ENCODE results near the gene KRT39. TPM values are rescaled to one million over a fixed set of nuclear protein-coding genes. Genes with fewer than 3 reads are reported as not detected.

Gene KRT39
- polyA plus RNA-seq, 2 of the 4 experiments (the other 2 are of a cell fraction) = not detected

- TF ChIP-seq REST (IDR thresholded peaks at IDR 0.05) = no peak
- TF ChIP-seq HEYL (CRISPR knock-in tag; IDR thresholded peaks at IDR 0.05) = 0 out of 2 replicates have a peak, but pooled peaks have one; percentile 10
- TF ChIP-seq EP300 (IDR thresholded peaks at IDR 0.05) = no peak
- no peak for TF ChIP-seq FOSB (CRISPR knock-in tag; IDR thresholded peaks at IDR 0.05)
- Histone ChIP-seq H3K27ac (peak overlapping the region; percentile 40 to 58), H3K4me1 (peaks cover 39% of the 10 kb centered on the region), H3K4me2 (peak overlapping the region; percentile 61), H3K4me3 (no peak overlapping the region), H3K9me3 (no peaks in the 10 kb centered on the region)
- ATAC-seq (no peak), FAIRE-seq (no peak), DNase-seq (ENCODE audit: low read depth in 1 of 2, low spot score in 1 of 2) (no peak)
- POLR2A ChIA-PET = no interaction called here
- 88% methylated on average over 3 of the region's 3 CpGs for WGBS (ENCODE audit: missing lambda C conversion rate)
- CTCF ChIA-PET = interaction anchor here (0.6 to 13.1 kb wide), 13 partner anchors 56 to 756 kb away, joined by 3 to 246 read pairs (median 5); no protein-coding TSS in a partner anchor
Measured at GRCh38 chr17:40914075-40914855, 52.5 kb downstream of the KRT39 start.

- no peaks in the 10 kb centered on the region for H3K9me3 ChIP-seq
- WGBS (ENCODE audit: missing lambda C conversion rate) = 92% methylated on average over 13 of the region's 13 CpGs
- TF ChIP-seq JUNB (IDR thresholded peaks at IDR 0.05) = no peak
- no peak for TF ChIP-seq FOXS1 (CRISPR knock-in tag; IDR thresholded peaks at IDR 0.05)
- no peak for TF ChIP-seq CEBPB (IDR thresholded peaks at IDR 0.05)
- no peak for TF ChIP-seq BHLHE40 (IDR thresholded peaks at IDR 0.05; ENCODE audit: low read depth, low read length)
- no peak for TF ChIP-seq HES2 (IDR thresholded peaks at IDR 0.05)
- no peak for TF ChIP-seq EHF (CRISPR knock-in tag; IDR thresholded peaks at IDR 0.05)
- no peak for TF ChIP-seq ZC3H11A (IDR thresholded peaks at IDR 0.05)
- no peak for TF ChIP-seq EHMT2 (IDR thresholded peaks at IDR 0.05; ENCODE audit: low read depth)
- no peak for TF ChIP-seq RFX5 (IDR thresholded peaks at IDR 0.05)
- no peak for TF ChIP-seq MYC (IDR thresholded peaks at IDR 0.05; ENCODE audit: borderline replicate concordance, low read length)
- TF ChIP-seq TFCP2L1 (CRISPR knock-in tag; IDR thresholded peaks at IDR 0.05) = no peak
- TF ChIP-seq JUN (IDR thresholded peaks at IDR 0.05) = no peak
- no peak for TF ChIP-seq GATA3 (IDR thresholded peaks at IDR 0.05; ENCODE audit: borderline replicate concordance)
- no peak for TF ChIP-seq KDM5A (IDR thresholded peaks at IDR 0.05)
- no peak for TF ChIP-seq RARB (CRISPR knock-in tag; IDR thresholded peaks at IDR 0.05)
- H3K4me3 ChIP-seq = no peak overlapping the region
- H3K27ac ChIP-seq = peak overlapping the region in 1 of 2 experiments; percentile 55; a peak in 3 of 6 replicates
- CTCF ChIA-PET = interaction anchor here (0.5 to 13.1 kb wide), 11 partner anchors 8 to 781 kb away, joined by 3 to 246 read pairs (median 5); no protein-coding TSS in a partner anchor
- POLR2A ChIA-PET = no interaction called here
- H3K4me1 ChIP-seq = peaks cover 45% of the 10 kb centered on the region
- H3K4me2 ChIP-seq = no peak overlapping the region
- FAIRE-seq = no peak
- DNase-seq (ENCODE audit: low read depth in 1 of 2, low spot score in 1 of 2) = no peak
- no peak for ATAC-seq
Measured at GRCh38 chr17:40912486-40913210, 54.1 kb downstream of the KRT39 start.

GRCh38 chr17:40910441-40910841, 56.3 kb downstream of the KRT39 start:
- ChIA-PET POLR2A (no interaction called here), CTCF (interaction anchor here (0.7 to 13.1 kb wide), 25 partner anchors 8 to 757 kb away, joined by 3 to 246 read pairs (median 4); partner anchors contain the start of gene KRTAP2-3)
- DNase-seq (ENCODE audit: low read depth in 1 of 2, low spot score in 1 of 2) (no peak), FAIRE-seq (no peak), ATAC-seq (no peak)
- H3K27ac ChIP-seq = peak overlapping the region; percentile 55 to 62; a peak in 4 of 6 replicates
- no peak overlapping the region for H3K4me3 ChIP-seq
- no peaks in the 10 kb centered on the region for H3K9me3 ChIP-seq
- no peak for TF ChIP-seq SREBF2 (IDR thresholded peaks at IDR 0.05)
- TF ChIP-seq MAFK (IDR thresholded peaks at IDR 0.05; ENCODE audit: partially characterized antibody) = no peak
- no peak for TF ChIP-seq JUN (IDR thresholded peaks at IDR 0.05)
- TF ChIP-seq FOXS1 (CRISPR knock-in tag; IDR thresholded peaks at IDR 0.05) = no peak
- no peak for TF ChIP-seq ZC3H11A (IDR thresholded peaks at IDR 0.05)
- no peak for TF ChIP-seq KDM5A (IDR thresholded peaks at IDR 0.05)
- TF ChIP-seq HES2 (IDR thresholded peaks at IDR 0.05) = no peak
- no peak for TF ChIP-seq EP300 (IDR thresholded peaks at IDR 0.05)
- 83% methylated on average over 3 of the region's 3 CpGs for WGBS (ENCODE audit: missing lambda C conversion rate)
- peak overlapping the region; percentile 68; the same call in 1 of the 3 replicates for H3K4me2 ChIP-seq
- H3K4me1 ChIP-seq = peaks cover 35% of the 10 kb centered on the region

All from A549 (cell line).